Osteocyte (in vitro differentiated cells): ENCODE results near the gene INSRR. TPM values are rescaled to one million over a fixed set of nuclear protein-coding genes. Genes with fewer than 3 reads are reported as not detected.

Source experiments
- DNase-seq: peaks from one replicate; pipeline ENCODE4 v3.0.0; 2021; ENCODE audit warnings: mixed read lengths; ENCODE audit not compliant: unreplicated experiment; ENCODE audit errors: extremely low spot score
- H3K27ac Mint-ChIP-seq: one replicate; pipeline ENCODE4 v1.8.0; 2021; ENCODE audit warnings: mild to moderate bottlenecking, mixed read lengths; ENCODE audit not compliant: unreplicated experiment
- H3K27me3 Mint-ChIP-seq: one replicate; pipeline ENCODE4 v1.8.0; 2021; ENCODE audit warnings: mixed read lengths; ENCODE audit not compliant: unreplicated experiment
- H3K36me3 Mint-ChIP-seq: one replicate; pipeline ENCODE4 v1.8.0; 2021; ENCODE audit warnings: mixed read lengths; ENCODE audit not compliant: unreplicated experiment
- H3K4me1 Mint-ChIP-seq: one replicate; pipeline ENCODE4 v1.8.0; 2021; ENCODE audit warnings: mixed read lengths; ENCODE audit not compliant: unreplicated experiment
- H3K4me3 Mint-ChIP-seq: one replicate; pipeline ENCODE4 v1.8.0; 2021; ENCODE audit warnings: mild to moderate bottlenecking, moderate library complexity, mixed read lengths; ENCODE audit not compliant: unreplicated experiment
- H3K9me3 Mint-ChIP-seq: one replicate; pipeline ENCODE4 v1.8.0; 2021; ENCODE audit warnings: mixed read lengths; ENCODE audit not compliant: unreplicated experiment
- CTCF ChIP-seq: fragments of 200-600 bp; sonication (generic); IDR thresholded peaks from 2 replicates; pipeline ENCODE4 v1.5.0; 2021; ENCODE audit warnings: antibody characterized with exemption, mild to moderate bottlenecking, moderate library complexity
- total RNA-seq: library from RNA; stranded (reverse); gene quantifications from 2 replicates; pipeline ENCODE4 v1.2.1, GENCODE V29; 2021

Gene INSRR
- total RNA-seq, 1 donor from 2014 or later: 0.21 TPM

DNA sequence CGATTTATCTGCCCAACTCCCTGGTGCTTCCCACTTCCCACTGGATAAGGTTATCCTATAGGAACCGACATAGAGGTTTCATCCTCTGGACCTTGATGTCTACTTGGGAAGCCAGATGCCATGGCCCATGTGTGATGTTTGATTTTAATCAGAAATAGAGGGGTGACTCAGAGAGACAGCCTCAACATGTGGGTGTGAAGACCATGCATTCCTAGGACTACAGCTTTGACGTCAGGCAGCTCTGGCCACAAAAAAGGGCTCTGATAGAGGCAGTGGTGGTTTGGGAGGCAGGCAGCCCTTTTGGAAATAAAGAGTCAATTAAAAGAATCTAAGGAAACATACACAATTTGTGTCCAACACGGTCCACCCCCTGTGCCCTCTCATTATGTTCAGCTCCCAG, 37.1 kb downstream of the INSRR start:
- DNase-seq: no peak
- TF ChIP-seq CTCF: no peak
- Mint-ChIP-seq H3K27me3 (peaks cover 36% of the 10 kb centered on the region), H3K27ac (no peak overlapping the region), H3K9me3 (peaks cover 5% of the 10 kb centered on the region), H3K4me1 (peaks cover 7% of the 10 kb centered on the region), H3K4me3 (no peak overlapping the region), H3K36me3 (no peaks in the 10 kb centered on the region)

DNA sequence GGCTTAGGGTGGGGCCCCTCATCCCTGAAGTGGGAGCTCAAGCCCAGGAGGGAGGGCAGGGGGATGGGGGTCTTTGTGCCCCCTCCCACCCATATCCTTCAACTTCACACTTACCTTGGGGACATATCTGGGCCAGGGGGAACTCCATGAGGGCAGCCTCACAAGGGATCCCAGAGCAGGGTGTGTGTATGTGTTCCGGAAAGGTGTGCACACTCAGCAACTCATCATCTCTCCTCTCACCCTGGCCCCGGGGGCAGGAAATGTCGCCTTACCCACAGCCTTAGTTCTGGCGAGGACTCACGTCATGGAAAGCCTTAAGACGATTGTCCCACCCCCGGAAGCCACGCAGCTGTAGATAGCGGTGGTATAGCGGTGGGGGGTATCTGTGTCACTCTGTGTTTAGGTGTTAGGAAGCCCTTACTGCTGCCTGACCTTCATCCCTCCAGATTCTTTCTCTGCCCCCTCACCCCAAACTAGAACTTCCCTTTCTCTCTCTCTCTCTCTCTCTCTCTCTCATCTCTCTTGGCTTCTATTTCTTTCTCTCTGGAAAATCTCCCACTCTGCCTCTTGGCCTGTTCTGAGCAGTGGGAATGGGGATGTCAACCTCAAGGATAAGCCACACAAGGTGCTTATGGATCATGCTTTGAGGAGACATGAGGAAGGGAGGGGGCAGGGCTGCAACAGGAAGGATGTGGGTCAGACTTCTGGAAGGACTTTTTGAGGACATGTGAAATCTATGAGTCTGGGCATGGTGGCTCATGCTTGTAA, 42.2 kb downstream of the INSRR start, which contains the start of gene SH2D2A:
Gene SH2D2A (minus strand): TSS at position 288 of the 768 bp plus-strand sequence. CDS start 140 bp downstream, at position 148.
- H3K27me3 Mint-ChIP-seq: peaks cover 21% of the 10 kb centered on the region
- no peak for TF ChIP-seq CTCF
- H3K4me1 Mint-ChIP-seq: peaks cover 20% of the 10 kb centered on the region
- H3K9me3 Mint-ChIP-seq: peaks cover 5% of the 10 kb centered on the region
- H3K4me3 Mint-ChIP-seq: no peak within 1 kb of the TSS
- H3K36me3 Mint-ChIP-seq: no peaks in the 10 kb centered on the region
- no peak within 1 kb of the TSS for H3K27ac Mint-ChIP-seq
- no peak for DNase-seq

GRCh38 chr1:156815961-156816422, 42.9 kb downstream of the INSRR start:
- Mint-ChIP-seq H3K36me3 (no peaks in the 10 kb centered on the region), H3K4me3 (no peak overlapping the region), H3K4me1 (peaks cover 20% of the 10 kb centered on the region), H3K27ac (no peak overlapping the region), H3K9me3 (peaks cover 5% of the 10 kb centered on the region), H3K27me3 (peaks cover 22% of the 10 kb centered on the region)
- no peak for DNase-seq
- TF ChIP-seq CTCF: no peak

DNA sequence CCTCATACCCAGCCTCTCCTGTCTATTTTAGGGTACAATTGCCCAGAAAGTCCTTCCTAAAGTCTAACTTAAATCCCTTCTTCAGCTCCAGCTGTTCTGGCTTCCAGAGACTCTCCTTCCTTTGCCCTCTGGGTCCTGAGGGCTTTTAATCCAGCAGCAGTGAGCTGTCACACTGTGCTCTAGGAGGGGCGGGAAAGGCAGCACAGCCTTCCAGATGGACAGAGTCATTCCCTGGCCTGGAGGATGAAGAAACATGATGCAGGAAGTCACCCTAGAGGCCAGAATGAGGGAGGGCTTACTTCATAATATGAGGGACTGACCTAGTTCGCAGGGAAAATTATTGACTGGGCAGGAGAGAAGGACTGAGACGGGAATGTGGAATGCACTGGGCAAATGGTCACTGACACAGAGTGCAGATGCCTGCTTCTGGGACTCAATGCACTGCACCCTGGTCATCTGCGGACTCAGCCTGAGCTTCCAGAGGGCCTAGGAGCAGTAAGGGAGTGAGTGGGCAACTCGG, 43.5 kb downstream of the INSRR start:
- no peaks in the 10 kb centered on the region for H3K36me3 Mint-ChIP-seq
- no peak for TF ChIP-seq CTCF
- no peak overlapping the region for H3K4me3 Mint-ChIP-seq
- peaks cover 20% of the 10 kb centered on the region for H3K4me1 Mint-ChIP-seq
- no peaks in the 10 kb centered on the region for H3K9me3 Mint-ChIP-seq
- H3K27me3 Mint-ChIP-seq: peaks cover 17% of the 10 kb centered on the region
- no peak for DNase-seq
- H3K27ac Mint-ChIP-seq: no peak overlapping the region

DNA sequence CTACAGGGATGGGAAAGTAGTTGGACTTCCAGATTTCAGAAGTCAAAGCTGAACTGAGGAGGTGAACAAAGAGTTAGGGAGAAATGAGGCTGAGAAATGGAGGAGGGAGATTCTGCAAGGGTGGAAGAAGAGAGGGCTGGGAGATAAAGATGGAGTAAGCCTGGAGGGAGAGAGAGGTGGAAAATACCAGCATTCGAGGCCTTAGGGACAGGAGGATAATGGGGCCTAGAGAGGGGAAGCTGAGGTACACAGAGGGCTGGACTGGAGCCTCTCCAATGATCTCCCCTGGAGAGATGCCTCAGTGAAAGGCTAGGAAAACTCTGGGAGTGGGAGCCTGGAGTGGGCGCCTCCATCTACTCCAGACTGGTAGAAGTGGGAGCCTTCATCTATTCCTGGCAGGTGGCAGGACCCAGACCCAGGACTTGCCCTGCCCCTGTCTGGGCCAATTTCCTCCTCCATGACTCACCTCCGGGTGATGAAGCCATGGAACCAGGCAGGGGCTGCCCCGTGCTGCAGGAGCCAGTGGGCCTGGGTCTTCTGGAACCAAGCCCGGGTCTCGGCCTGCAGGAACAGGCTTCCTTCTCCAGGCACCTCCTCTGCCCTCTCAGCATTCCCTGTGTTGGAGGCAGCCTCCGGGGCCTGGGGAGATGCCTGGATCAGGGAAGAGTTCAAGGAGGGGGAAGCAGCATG, 44.2 kb downstream of the INSRR start:
- TF ChIP-seq CTCF: no peak
- Mint-ChIP-seq H3K4me3 (no peak overlapping the region), H3K9me3 (no peaks in the 10 kb centered on the region), H3K27ac (no peak overlapping the region), H3K27me3 (peaks cover 15% of the 10 kb centered on the region), H3K4me1 (peaks cover 20% of the 10 kb centered on the region), H3K36me3 (no peaks in the 10 kb centered on the region)
- DNase-seq: no peak
